ENCODE measurements around the gene GNB1L.

DNA sequence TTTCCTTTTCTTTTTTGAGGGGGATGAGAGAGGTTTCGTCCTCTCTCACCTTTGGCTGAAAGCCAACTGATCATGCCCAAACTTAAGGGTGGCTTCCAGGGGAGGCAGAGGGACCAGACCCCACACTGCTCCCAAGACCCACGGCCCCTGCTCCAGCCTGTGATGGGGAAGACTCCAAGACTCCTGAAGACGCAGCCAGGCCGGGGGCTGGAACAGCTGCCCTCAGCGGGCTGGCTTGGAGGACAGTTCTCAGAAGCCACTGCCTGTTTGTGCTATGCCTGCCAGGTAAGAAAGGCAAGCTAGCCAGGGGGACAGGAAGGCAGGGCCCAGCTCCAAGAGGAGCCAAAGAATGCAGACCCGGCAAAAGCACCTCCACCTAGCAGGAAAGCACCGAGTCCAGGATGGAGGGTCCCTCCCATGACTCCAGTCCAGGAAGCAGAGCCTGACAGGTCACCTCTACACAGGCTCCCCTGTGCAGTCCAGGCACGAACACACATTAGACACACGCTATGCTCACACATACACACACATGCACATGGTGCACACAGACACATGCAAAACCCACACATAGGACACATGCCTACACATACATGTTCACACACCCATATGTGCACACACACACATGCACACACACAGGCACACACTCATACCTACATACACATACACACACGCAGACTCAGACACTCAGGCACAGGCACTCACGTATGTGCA, 31.3 kb downstream of the GNB1L start:
- TF ChIP-seq EZH2 (optimal IDR thresholded peaks at IDR 0.05; ENCODE audit: low read depth, low read length) (no peak), CTCF (IDR thresholded peaks at IDR 0.05; ENCODE audit: low read length) (no peak), EZH2phosphoT487 (IDR thresholded peaks at IDR 0.05; ENCODE audit: low read length) (no peak)
